Endothelial cell (in vitro differentiated cells): ENCODE results near the gene CRYL1. TPM values are rescaled to one million over a fixed set of nuclear protein-coding genes. Genes with fewer than 3 reads are reported as not detected.

Source experiments
- DNase-seq: peaks from one replicate; pipeline ENCODE4 v3.0.0; 2021; ENCODE audit warnings: low spot score
- H3K27ac Mint-ChIP-seq: one replicate; pipeline ENCODE4 v1.8.0; 2021; ENCODE audit warnings: mixed read lengths, inconsistent platforms; ENCODE audit not compliant: unreplicated experiment
- H3K27me3 Mint-ChIP-seq: one replicate; pipeline ENCODE4 v1.8.0; 2021; ENCODE audit warnings: mild to moderate bottlenecking, moderate library complexity, mixed read lengths, inconsistent platforms; ENCODE audit not compliant: unreplicated experiment
- H3K36me3 Mint-ChIP-seq: one replicate; pipeline ENCODE4 v1.8.0; 2021; ENCODE audit warnings: mild to moderate bottlenecking, low read depth, mixed read lengths, inconsistent platforms; ENCODE audit not compliant: unreplicated experiment
- H3K4me1 Mint-ChIP-seq: one replicate; pipeline ENCODE4 v1.8.0; 2021; ENCODE audit warnings: mild to moderate bottlenecking, mixed read lengths, inconsistent platforms; ENCODE audit not compliant: unreplicated experiment
- H3K4me3 Mint-ChIP-seq: one replicate; pipeline ENCODE4 v1.8.0; 2021; ENCODE audit warnings: mild to moderate bottlenecking, mixed read lengths, inconsistent platforms; ENCODE audit not compliant: unreplicated experiment
- H3K9me3 Mint-ChIP-seq: one replicate; pipeline ENCODE4 v1.8.0; 2021; ENCODE audit warnings: mixed read lengths, inconsistent platforms; ENCODE audit not compliant: unreplicated experiment
- total RNA-seq: library from RNA; stranded (reverse); fragmentation: NEBNext Ultra II Directional; extraction: Animal tissue kit (Norgen Biotek cat#: 25700); gene quantifications from one replicate; pipeline ENCODE4 v1.2.1, GENCODE V29; 2021; ENCODE audit not compliant: unreplicated experiment
- TF ChIP-seq, protein P1 (sequence below): fragments of 200-600 bp; sonication (generic); IDR thresholded peaks from one replicate; pipeline ENCODE4 v1.5.0; 2021; ENCODE audit warnings: antibody characterized with exemption; ENCODE audit not compliant: unreplicated experiment

CRYL1 gene
- total RNA-seq, 1 donor from 2014 or later = 4.8 TPM

DNA sequence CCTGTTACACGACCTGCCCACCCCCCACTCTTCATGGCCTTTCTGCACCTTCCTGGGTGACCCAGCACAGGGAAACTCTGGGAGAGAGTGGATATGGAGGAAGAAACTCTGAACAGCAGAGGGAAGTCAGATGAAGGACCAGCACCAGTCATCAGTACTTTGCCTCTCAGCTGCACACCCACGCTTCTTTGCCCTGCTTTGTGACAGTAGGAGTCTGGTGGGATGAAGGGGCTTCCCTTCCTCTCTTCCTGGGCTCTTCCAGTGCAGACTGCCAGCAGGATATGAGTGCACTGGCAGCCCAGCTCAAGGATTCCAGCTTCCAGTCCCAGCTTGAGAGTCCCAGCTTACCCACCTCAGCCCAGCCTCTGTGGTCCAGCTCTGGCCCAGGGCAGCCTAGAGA lies 68.9 kb downstream of the CRYL1 start:
- Mint-ChIP-seq H3K4me1 (no peaks in the 10 kb centered on the region), H3K9me3 (no peaks in the 10 kb centered on the region), H3K27me3 (peaks cover 1% of the 10 kb centered on the region), H3K36me3 (no peaks in the 10 kb centered on the region), H3K4me3 (no peak overlapping the region), H3K27ac (no peak overlapping the region)
- TF ChIP-seq, protein P1, sequence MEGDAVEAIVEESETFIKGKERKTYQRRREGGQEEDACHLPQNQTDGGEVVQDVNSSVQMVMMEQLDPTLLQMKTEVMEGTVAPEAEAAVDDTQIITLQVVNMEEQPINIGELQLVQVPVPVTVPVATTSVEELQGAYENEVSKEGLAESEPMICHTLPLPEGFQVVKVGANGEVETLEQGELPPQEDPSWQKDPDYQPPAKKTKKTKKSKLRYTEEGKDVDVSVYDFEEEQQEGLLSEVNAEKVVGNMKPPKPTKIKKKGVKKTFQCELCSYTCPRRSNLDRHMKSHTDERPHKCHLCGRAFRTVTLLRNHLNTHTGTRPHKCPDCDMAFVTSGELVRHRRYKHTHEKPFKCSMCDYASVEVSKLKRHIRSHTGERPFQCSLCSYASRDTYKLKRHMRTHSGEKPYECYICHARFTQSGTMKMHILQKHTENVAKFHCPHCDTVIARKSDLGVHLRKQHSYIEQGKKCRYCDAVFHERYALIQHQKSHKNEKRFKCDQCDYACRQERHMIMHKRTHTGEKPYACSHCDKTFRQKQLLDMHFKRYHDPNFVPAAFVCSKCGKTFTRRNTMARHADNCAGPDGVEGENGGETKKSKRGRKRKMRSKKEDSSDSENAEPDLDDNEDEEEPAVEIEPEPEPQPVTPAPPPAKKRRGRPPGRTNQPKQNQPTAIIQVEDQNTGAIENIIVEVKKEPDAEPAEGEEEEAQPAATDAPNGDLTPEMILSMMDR = no peak
- no peak for DNase-seq

DNA sequence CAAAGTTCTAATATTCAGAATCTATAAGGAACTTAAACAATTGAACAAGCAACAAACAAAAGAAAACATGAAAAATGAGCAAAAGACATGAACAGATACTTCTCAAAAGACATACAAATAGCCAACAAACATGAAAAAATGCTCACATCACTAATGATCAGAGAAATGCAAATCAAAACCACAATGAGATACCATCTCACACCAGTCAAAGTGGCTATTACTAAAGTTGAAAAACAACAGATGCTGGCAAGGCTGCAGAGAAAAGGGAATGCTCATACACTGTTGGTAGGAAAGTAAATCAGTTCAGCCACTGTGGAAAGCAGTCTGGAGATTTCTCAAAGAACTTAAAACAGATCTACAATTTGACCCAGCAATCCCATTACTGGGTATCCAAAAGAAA lies 74.3 kb downstream of the CRYL1 start:
- TF ChIP-seq, protein P1 = no peak
- Mint-ChIP-seq H3K27me3 (no peaks in the 10 kb centered on the region), H3K9me3 (peaks cover 6% of the 10 kb centered on the region), H3K27ac (no peak overlapping the region), H3K4me1 (no peaks in the 10 kb centered on the region), H3K36me3 (peaks cover 4% of the 10 kb centered on the region), H3K4me3 (no peak overlapping the region)
- no peak for DNase-seq

DNA sequence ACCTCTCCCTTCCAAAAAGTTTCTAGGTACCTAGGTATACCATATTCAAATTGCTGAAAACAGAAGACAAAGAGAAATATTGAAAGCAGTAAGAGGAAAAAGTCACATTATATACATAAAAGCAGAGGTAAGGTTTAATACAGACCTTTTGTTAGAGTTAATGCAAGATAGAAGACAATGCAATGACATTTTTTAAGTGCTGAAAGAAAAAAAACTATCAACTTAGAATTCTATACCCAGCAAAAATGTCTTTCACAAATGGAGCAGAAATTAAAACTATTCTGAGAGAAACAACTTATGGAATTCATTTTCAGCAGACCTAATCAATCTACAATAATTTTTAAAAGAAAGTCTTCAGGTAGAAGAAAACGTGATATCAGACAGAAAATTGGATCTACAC lies 77.2 kb downstream of the CRYL1 start:
- Mint-ChIP-seq H3K9me3 (peaks cover 6% of the 10 kb centered on the region), H3K27ac (no peak overlapping the region), H3K27me3 (no peaks in the 10 kb centered on the region), H3K36me3 (peaks cover 4% of the 10 kb centered on the region), H3K4me3 (no peak overlapping the region), H3K4me1 (no peaks in the 10 kb centered on the region)
- DNase-seq = no peak
- TF ChIP-seq, protein P1 = no peak

DNA sequence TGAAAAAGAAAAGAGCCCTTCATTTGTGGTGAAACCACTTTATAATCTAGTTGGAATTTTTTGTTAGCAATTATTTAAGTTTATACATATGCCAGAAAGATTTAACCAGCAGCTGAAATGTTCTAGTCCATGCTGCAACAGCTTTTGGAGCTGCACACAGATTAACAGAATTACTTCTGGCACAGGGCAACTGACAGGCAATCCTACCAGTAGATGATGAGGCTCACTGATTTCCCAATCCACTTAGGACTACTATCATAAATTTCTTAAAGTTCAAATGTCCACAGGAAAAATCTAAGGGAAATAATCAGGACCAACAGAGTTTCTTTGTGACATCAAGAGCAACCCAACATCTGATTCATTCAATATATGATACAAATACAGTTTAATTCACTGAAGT lies 78.8 kb downstream of the CRYL1 start:
- Mint-ChIP-seq H3K4me3 (no peak overlapping the region), H3K4me1 (no peaks in the 10 kb centered on the region), H3K9me3 (peaks cover 6% of the 10 kb centered on the region), H3K27me3 (no peaks in the 10 kb centered on the region), H3K36me3 (peaks cover 4% of the 10 kb centered on the region), H3K27ac (no peak overlapping the region)
- TF ChIP-seq, protein P1 = no peak
- DNase-seq = no peak

DNA sequence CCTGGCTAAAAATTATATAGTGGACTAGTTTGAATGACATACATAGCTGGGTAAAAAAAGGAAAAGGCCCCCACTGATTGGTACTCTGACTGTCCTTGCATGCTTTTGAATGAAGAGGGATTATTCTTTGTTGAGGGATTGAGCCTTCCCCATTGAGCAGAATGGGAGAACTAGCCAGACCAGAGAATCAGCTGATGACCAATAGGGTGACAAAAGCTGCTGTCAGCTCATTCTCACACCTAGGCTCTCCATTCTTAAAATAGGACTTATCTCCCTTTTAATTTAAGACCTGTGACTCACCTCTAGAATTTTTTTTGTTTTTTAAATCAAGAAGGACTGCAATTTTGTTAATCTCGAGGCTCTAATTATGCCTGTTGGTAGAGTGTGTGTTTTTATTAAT lies 79.3 kb downstream of the CRYL1 start:
- no peak overlapping the region for H3K4me3 Mint-ChIP-seq

More for the DNA sequence above, 79.3 kb downstream of the CRYL1 start:
- no peak overlapping the region for H3K27ac Mint-ChIP-seq
- DNase-seq = no peak
- peaks cover 6% of the 10 kb centered on the region for H3K9me3 Mint-ChIP-seq
- H3K36me3 Mint-ChIP-seq = peaks cover 4% of the 10 kb centered on the region
- TF ChIP-seq, protein P1 = no peak
- H3K4me1 Mint-ChIP-seq = no peaks in the 10 kb centered on the region
- no peaks in the 10 kb centered on the region for H3K27me3 Mint-ChIP-seq
